SU-DHL-6 (cell line): ENCODE results near the gene OBSL1.

Source experiments
- H2AFZ ChIP-seq: fragments of 200-600 bp; sonication (generic); 2 replicates; pipeline ENCODE4 v1.6.1; 2014; ENCODE audit warnings: low read depth, mild to moderate bottlenecking, moderate library complexity, mixed read lengths, antibody characterized with exemption, low read length; ENCODE audit not compliant: severe bottlenecking
- H3F3A ChIP-seq: fragments of 200-600 bp; shearing (Covaris generic); 2 replicates; pipeline ENCODE4 v1.6.0; 2016; ENCODE audit warnings: antibody characterized with exemption, mild to moderate bottlenecking; ENCODE audit not compliant: insufficient read depth
- H3K27ac ChIP-seq: fragments of 200-600 bp; sonication (generic); 2 replicates; pipeline ENCODE4 v1.5.1; 2016; ENCODE audit warnings: low read depth, mild to moderate bottlenecking, low read length, moderate library complexity, mixed read lengths
- H3K27me3 ChIP-seq: fragments of 200-600 bp; sonication (generic), shearing (Covaris generic); 2 replicates; pipeline ENCODE4 v1.6.0; 2014; ENCODE audit warnings: mild to moderate bottlenecking, low read length
- H3K36me3 ChIP-seq: fragments of 200-600 bp; sonication (generic); 2 replicates; pipeline ENCODE4 v1.6.1; 2014; ENCODE audit warnings: mild to moderate bottlenecking, low read length, mixed read lengths
- H3K4me2 ChIP-seq: fragments of 300-600, 200-600 bp; shearing (Covaris generic), sonication (generic); 2 replicates; pipeline ENCODE4 v1.6.0; 2014; ENCODE audit warnings: low read length, low read depth, mild to moderate bottlenecking; ENCODE audit not compliant: poor library complexity, severe bottlenecking
- H3K4me3 ChIP-seq: fragments of 200-600 bp; sonication (generic); 2 replicates; pipeline ENCODE4 v1.5.1; 2014; ENCODE audit warnings: antibody characterized with exemption, low read length, mild to moderate bottlenecking, mixed read lengths; ENCODE audit not compliant: insufficient read depth, poor library complexity, severe bottlenecking
- H3K79me2 ChIP-seq: fragments of 200-600 bp; sonication (generic); 2 replicates; pipeline ENCODE4 v1.6.1; 2014; ENCODE audit warnings: mild to moderate bottlenecking, low read length, moderate library complexity; ENCODE audit not compliant: insufficient read depth
- H3K9ac ChIP-seq: fragments of 200-600 bp; sonication (generic); 2 replicates; pipeline ENCODE4 v1.7.0; 2014; ENCODE audit warnings: mild to moderate bottlenecking, low read length
- H3K9me2 ChIP-seq: fragments of 200-600 bp; sonication (generic); replicated peaks from 2 replicates; pipeline ENCODE4 v1.6.1; 2014; ENCODE audit warnings: low read length; ENCODE audit not compliant: insufficient read depth
- H3K9me3 ChIP-seq: fragments of 200-600 bp; sonication (generic); 2 replicates; pipeline ENCODE4 v1.6.1; 2014; ENCODE audit warnings: low read length, mixed read lengths; ENCODE audit not compliant: insufficient read depth
- H4K20me1 ChIP-seq: fragments of 200-600 bp; sonication (generic); 2 replicates; pipeline ENCODE4 v1.6.1; 2014; ENCODE audit warnings: low read depth, mild to moderate bottlenecking, antibody characterized with exemption, low read length, moderate library complexity, mixed read lengths
- CTCF ChIP-seq: fragments of 200-600 bp; sonication (generic); IDR thresholded peaks from one replicate; pipeline ENCODE4 v1.5.1; 2017; ENCODE audit warnings: antibody characterized with exemption, mild to moderate bottlenecking, low read length, moderate library complexity; ENCODE audit not compliant: insufficient read depth, poor library complexity, severe bottlenecking
- EZH2phosphoT487 ChIP-seq: fragments of 200-600 bp; sonication (generic), shearing (Covaris generic); conservative IDR thresholded peaks from 2 replicates; pipeline ENCODE4 v1.6.1; 2018; ENCODE audit warnings: mild to moderate bottlenecking, antibody characterized with exemption, low read length, moderate library complexity, mixed read lengths

Gene OBSL1

GRCh38 chr2:219527076-219527394, 44.3 kb downstream of the OBSL1 start:
- Histone ChIP-seq H3F3A (no peaks in the 10 kb centered on the region), H3K9ac (no peak overlapping the region), H2AFZ (no peak overlapping the region), H4K20me1 (no peaks in the 10 kb centered on the region), H3K36me3 (no peaks in the 10 kb centered on the region), H3K27ac (no peak overlapping the region), H3K79me2 (no peaks in the 10 kb centered on the region), H3K27me3 (no peaks in the 10 kb centered on the region), H3K9me3 (no peaks in the 10 kb centered on the region), H3K4me2 (no peak overlapping the region), H3K4me3 (no peak overlapping the region), H3K9me2 (no peaks in the 10 kb centered on the region)
- TF ChIP-seq CTCF (no peak), EZH2phosphoT487 (0 out of 2 replicates have a peak, but pooled peaks have one; percentile 27)

GRCh38 chr2:219526320-219527075, 44.8 kb downstream of the OBSL1 start:
- Histone ChIP-seq H3K27ac (no peak overlapping the region), H3F3A (no peaks in the 10 kb centered on the region), H3K4me3 (no peak overlapping the region), H4K20me1 (no peaks in the 10 kb centered on the region), H3K9me2 (no peaks in the 10 kb centered on the region), H3K9me3 (no peaks in the 10 kb centered on the region), H3K9ac (no peak overlapping the region), H3K36me3 (no peaks in the 10 kb centered on the region), H3K4me2 (no peak overlapping the region), H3K27me3 (no peaks in the 10 kb centered on the region), H3K79me2 (no peaks in the 10 kb centered on the region), H2AFZ (no peak overlapping the region)
- TF ChIP-seq CTCF (no peak), EZH2phosphoT487 (no peak)

- Histone ChIP-seq H4K20me1 (no peaks in the 10 kb centered on the region), H3K27ac (no peak overlapping the region), H3F3A (no peaks in the 10 kb centered on the region), H3K4me2 (no peak overlapping the region), H2AFZ (no peak overlapping the region), H3K27me3 (no peaks in the 10 kb centered on the region), H3K9me2 (no peaks in the 10 kb centered on the region), H3K79me2 (no peaks in the 10 kb centered on the region), H3K9ac (no peak overlapping the region), H3K4me3 (no peak overlapping the region), H3K36me3 (no peaks in the 10 kb centered on the region), H3K9me3 (no peaks in the 10 kb centered on the region)
- TF ChIP-seq EZH2phosphoT487 (no peak), CTCF (no peak)
Measured at GRCh38 chr2:219525533-219526232, 45.7 kb downstream of the OBSL1 start.
